Inflammatory macrophage (primary cell): ENCODE results near the gene PTPRK.
"Not testable (repeated sequence)": the region's sequence is repeated elsewhere in the genome, so short reads cannot be mapped to it uniquely, and the experiment has no call there.

ENCODE experiments used
- DNase-seq, 2 donors: peaks; one replicate each; pipeline ENCODE4 v3.0.0-alpha.2; 2020 to 2022

PTPRK gene

DNA sequence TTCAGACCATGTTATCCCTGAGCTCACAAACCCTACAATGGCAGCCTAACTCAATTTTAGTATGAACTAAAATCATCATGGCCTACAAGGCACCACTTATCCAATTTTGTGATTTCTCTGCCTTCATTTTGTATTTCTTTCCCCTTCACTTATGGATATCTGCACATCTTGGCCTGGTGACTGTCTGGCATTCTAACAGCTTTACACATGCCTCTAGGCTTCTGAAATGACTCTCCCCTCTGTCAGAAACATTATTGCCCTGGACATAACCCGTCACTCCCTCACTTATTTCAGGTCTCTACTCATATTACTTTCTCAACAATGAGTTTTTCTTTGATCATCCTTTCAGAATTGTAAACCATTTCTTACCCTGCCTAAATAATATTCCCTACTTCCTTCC, 530.3 kb downstream of the PTPRK start:
- no peak for DNase-seq

- DNase-seq = no peak
These were observed 539.4 kb downstream of the PTPRK start for GRCh38 chr6:127980996-127981395.

GRCh38 chr6:127978185-127978584, 542.2 kb downstream of the PTPRK start:
- not testable (repeated sequence) for DNase-seq

- no peak for DNase-seq
These were observed 543.6 kb downstream of the PTPRK start for GRCh38 chr6:127976796-127977195.

- no peak for DNase-seq
These were observed 544.3 kb downstream of the PTPRK start for GRCh38 chr6:127976111-127976510.

- DNase-seq = no peak
These were observed 547.6 kb downstream of the PTPRK start for GRCh38 chr6:127972815-127973214.

DNA sequence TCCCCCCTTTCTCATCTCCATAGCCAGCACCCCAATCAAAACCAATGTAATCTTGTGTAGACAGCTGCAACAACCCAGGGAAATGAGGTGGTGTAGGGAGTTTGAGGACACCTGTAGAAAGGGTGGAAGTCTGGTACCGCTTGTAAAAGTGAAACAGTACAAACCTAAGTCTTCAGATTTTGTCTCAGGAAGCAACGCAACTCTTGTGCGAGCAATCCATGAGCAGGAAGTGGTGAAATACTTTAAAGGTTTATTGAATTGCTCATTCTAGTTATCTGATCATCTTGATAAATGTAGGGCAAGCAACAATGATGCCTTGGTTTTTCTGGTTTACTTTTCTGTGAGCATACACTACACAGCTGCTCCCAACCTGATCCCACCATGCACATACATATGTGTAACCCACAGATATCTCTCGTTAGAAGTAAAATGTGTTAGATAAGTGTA, 548.4 kb downstream of the PTPRK start:
- no peak for DNase-seq

DNA sequence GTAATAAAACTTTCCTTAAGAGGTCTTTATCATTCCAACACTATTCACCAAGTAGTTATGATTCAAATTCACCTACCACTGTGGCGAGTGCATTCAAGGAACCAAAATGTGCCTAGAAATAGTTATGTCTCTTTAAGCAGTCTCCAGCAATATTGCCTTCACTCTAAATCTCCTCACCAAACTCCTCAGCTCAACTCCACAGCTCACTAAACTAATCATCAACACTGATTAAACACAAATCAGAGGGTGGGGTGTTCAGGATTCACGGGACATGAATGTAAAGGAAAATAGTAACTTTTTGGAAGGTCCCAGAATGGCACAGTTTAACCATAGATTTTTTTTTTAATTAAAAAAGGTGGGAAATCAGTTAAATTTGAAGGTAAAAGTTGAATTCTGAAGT, 549.0 kb downstream of the PTPRK start:
- no peak for DNase-seq

GRCh38 chr6:127969701-127970100, 550.7 kb downstream of the PTPRK start:
- DNase-seq = no peak

- DNase-seq = no peak
These were observed 552.0 kb downstream of the PTPRK start for GRCh38 chr6:127968394-127968793.

- DNase-seq = no peak
These were observed 552.7 kb downstream of the PTPRK start for GRCh38 chr6:127967708-127968107.

DNA sequence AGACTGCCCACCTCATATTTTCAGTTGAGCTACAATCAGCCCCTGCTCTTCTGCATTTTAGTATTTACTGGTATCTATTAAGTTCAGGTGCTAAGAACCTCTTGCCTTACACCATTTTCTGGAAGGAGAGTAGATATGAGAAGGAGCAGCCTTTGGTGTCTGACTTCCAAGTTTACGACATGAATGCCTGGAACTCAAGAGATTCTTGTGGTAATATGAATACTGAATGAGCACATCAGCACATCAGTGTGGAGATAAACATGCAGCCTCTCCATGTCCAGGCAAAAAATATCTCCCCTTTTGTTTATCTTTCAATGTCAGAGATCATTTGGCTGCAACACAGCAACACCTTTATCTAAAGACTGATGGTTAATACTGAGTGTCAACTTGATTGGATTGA, 553.8 kb downstream of the PTPRK start:
- DNase-seq = no peak

DNA sequence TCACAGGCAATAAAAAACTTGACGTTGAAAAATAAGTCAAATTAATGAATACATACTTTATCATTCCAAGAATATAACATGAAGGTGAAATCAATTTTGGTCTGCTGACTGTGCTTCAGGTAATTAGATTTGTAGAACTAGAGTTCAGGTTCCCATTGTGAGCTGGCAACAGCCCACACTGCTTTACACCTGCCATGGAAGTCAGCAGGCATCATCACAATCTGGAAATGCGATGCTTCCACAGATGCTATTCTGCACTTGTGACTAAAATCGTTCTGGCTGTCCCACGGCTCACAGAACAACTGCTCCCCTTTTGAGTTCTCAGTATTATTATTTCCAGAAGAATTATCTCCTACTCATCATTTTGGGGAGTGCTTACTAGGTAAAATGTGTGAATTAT, 556.9 kb downstream of the PTPRK start:
- no peak for DNase-seq

GRCh38 chr6:127959869-127960268, 560.5 kb downstream of the PTPRK start:
- DNase-seq = no peak

DNA sequence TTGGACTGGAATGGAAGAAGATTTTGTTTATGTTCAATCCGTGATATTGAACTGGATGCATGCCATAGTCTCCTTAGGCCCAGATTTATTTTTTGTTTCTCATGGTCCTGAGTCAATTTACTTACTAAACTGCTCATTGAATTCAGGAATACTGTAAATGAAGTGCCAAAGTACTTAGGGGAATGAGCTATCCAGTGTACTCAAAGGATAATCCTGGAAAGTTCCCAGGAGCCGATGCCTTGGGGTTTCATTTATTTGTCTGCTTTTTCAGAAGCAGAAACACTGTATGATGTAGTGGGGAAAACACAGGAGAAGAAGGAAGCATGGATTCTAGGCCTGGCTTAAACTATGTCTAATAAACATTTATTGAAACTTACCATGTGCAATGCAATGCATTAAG, 563.4 kb downstream of the PTPRK start:
- DNase-seq = no peak

DNA sequence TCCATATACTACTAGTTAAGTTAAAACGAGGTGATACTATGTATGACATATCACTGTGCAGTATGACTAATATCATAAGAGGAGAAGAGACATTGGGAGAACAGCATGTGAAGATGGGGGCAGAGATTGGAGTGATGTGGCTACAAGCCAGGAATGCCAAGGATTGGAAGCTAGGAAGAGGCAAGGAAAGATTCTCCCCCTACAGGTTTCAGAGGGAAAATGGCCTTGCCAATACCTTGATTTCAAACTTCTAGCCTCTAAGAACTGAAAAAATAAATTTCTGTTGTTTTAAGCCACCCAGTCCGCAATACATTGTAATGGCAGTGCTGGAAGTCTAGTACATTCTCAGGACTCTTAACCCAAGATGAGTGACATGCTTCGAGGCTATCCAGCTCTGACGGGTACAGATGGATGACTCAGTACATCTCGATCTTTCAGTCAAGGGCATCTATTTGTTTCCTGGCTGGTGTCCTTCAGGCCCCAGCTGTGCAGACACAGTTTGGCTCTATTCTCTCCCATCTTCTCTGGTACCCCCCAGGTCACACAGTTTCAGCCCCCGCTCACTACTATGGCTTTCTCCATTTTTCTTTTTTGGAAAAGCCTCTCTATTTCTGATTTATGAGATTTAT, 564.0 kb downstream of the PTPRK start:
- DNase-seq = no peak

- DNase-seq = no peak
These were observed 566.3 kb downstream of the PTPRK start for GRCh38 chr6:127954082-127954481.

- DNase-seq = no peak
These were observed 567.6 kb downstream of the PTPRK start for GRCh38 chr6:127952831-127953230.

DNA sequence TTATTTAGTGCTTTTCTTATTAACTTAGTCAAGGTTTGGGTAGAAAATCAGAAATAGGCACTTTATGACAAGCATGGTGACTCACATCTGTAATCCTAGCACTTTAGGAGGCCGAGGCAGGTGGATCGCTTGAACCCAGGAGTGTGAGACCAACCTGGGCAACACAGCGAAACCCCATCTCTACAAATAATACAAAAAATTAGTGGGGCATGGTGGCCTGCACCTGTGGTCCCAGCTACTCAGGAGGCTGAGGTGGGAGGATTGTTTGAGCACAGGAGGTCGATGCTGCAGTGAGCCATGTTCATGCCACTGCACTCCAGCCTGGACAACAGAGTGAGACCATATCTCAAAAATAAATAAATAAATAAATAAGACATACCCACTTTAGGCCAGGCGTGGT, 568.2 kb downstream of the PTPRK start:
- DNase-seq = no peak

- no peak for DNase-seq
These were observed 569.1 kb downstream of the PTPRK start for GRCh38 chr6:127951172-127951917.

DNA sequence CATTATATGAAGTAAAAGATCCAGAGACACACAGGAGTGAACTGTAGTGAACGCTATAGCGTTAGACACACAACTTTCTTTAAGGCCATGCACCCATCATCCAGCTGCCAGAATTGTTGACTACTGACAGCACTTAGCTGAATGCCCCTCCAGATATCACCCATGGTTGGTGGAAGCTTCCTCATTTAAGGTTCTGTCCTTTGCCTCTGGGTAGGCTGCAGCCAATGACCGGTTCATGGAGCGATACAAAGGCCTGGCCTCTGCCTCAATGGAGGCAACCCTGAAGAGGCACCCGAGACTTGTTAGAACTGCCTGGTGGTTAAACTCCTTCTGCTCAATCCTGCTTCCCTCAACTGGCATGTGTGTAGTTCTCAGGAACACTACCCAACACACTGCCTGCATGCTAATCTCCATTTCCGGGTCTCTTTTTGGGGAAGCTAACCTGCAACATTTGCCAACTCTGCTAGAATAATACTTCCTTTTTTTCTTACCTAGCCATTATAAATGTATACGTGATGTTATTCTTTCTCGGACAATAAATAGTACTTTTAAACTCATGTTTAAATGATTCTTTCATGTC, 569.7 kb downstream of the PTPRK start:
- DNase-seq = no peak

DNA sequence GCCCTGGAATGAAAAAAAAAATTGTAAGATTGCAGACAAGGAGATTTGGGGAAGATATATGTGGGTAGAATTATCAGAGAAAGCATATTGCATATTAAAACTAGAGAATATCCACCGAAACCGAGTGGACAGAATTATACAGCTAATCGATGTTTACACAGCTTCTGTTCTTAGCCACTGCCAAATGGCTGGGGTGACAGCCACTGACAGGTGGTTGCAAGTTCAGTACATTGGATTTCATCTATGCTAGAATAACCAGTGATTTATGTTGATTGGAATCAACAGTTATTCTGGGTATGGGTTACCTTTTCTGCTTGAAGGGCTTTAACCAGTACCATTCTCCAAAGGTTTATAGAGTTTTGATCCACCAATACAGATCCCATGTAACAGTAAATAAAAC, 571.1 kb downstream of the PTPRK start:
- DNase-seq = no peak

- no peak for DNase-seq
These were observed 574.0 kb downstream of the PTPRK start for GRCh38 chr6:127946388-127946787.

GRCh38 chr6:127945434-127946097, 574.8 kb downstream of the PTPRK start:
- no peak for DNase-seq
